Stimulated activated CD8-positive, alpha-beta memory T cell treated with anti-CD3 and anti-CD28 coated beads, Interleukin-12 subunit alpha, Interleukin-12 subunit beta, amount 100 ng/mL, for 4 hours (primary cell): Measurements from ENCODE around the gene EFCAB6.

Experiments used
- DNase-seq: peaks from one replicate; pipeline ENCODE4 v3.0.0-alpha.2; 2020; ENCODE audit warnings: low read depth

Gene EFCAB6, protein sequence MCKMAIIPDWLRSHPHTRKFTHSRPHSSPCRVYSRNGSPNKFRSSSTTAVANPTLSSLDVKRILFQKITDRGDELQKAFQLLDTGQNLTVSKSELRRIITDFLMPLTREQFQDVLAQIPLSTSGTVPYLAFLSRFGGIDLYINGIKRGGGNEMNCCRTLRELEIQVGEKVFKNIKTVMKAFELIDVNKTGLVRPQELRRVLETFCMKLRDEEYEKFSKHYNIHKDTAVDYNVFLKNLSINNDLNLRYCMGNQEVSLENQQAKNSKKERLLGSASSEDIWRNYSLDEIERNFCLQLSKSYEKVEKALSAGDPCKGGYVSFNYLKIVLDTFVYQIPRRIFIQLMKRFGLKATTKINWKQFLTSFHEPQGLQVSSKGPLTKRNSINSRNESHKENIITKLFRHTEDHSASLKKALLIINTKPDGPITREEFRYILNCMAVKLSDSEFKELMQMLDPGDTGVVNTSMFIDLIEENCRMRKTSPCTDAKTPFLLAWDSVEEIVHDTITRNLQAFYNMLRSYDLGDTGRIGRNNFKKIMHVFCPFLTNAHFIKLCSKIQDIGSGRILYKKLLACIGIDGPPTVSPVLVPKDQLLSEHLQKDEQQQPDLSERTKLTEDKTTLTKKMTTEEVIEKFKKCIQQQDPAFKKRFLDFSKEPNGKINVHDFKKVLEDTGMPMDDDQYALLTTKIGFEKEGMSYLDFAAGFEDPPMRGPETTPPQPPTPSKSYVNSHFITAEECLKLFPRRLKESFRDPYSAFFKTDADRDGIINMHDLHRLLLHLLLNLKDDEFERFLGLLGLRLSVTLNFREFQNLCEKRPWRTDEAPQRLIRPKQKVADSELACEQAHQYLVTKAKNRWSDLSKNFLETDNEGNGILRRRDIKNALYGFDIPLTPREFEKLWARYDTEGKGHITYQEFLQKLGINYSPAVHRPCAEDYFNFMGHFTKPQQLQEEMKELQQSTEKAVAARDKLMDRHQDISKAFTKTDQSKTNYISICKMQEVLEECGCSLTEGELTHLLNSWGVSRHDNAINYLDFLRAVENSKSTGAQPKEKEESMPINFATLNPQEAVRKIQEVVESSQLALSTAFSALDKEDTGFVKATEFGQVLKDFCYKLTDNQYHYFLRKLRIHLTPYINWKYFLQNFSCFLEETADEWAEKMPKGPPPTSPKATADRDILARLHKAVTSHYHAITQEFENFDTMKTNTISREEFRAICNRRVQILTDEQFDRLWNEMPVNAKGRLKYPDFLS (N-terminal part only)

DNA sequence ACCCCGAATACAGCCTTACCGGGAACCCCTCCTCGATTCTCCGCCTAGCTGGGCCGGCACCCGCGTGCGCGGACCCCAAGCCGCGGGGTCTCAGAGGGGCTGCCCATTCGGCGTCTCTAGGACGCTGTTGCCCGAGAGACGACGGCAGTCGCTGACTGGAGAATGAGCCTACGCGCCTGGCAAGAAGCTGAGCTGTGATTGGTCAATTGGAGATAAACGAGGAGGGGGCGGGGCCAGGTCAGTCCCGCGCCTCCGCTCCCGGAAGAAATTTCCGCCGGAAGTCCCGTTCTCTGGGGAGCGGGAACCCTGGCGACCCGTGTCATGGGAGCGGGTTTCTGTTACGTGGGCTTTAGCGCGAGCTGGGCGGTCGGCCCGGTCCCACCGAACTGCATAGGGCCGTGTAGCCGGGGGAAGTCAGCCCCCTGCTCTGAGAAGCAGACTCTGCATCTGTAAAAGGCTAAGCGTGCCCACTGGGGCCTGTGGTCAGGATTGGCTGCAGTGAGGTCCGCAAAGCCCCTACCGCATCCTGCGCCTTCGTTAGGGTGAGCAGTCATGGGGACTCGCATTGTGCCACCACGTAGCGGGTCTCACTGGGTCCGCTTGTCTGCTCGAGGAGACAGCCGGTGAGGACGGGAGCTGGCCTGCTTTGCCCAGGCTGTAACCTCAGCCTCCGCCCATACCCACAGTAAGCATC, at the start of gene EFCAB6:
Gene EFCAB6, minus strand, starts transcription at position 157 of the 694 bp plus-strand sequence. CDS start 29,987 bp downstream, outside the sequence.
- peak; percentile 77 for DNase-seq

DNA sequence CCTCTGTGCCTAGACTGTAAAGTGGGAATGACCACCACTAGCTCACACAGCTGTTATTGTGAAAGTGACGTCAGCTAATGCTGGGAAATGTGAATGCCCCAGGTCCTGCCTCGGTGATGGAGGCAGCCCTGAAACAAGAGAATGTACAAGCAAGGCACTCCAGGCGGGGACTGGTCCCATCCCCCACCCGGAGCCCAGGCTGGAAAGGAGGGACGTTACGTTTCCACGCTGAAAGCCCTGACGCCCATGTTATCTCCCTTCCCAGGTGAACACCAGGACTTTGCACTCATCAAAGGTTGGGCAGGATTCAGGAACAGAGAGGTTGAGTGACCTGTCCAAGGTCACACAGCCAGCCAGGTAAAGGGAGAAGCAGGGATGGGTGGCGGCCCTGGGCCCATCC, 49.4 kb upstream of the EFCAB6 start:
- no peak for DNase-seq

DNA sequence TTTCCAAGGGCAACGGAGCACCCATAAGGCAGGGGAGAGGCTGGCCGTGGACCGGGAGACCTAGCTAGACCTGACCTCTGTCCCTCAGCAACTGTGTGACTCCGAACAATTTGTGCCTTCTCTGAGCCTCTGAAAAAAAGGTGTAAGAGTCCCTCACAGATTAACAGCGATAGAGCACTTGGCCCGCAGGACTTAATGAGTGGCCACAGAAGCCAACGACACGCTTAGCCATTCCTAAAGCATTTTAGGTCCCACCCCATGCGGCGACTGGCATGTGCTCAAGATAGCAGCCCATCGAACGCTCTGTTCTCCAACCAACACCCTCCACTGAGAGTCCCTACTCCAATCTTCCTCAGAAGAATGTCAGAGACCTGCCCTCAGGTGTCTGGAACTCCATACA, 48.7 kb upstream of the EFCAB6 start:
- DNase-seq = no peak

DNA sequence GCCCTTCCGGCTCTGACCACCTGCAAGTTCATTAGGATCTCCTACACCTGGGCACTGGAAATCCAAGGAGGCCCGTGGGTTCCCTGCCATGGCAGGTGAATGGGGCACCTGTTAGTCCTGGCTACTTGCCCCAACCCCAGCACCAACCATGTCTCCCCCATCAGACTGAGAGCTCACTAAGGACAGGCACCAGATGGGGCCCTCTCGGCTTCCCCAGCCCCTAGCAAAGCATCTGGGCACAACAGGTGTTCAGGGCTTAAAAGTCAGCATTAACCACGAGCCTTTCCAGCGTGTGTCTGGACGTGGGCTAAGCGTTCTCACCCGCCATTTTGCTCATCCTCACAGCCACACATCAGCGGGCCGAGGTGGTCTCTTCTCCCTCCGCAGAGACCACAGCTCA, 48.0 kb upstream of the EFCAB6 start:
- no peak for DNase-seq

DNA sequence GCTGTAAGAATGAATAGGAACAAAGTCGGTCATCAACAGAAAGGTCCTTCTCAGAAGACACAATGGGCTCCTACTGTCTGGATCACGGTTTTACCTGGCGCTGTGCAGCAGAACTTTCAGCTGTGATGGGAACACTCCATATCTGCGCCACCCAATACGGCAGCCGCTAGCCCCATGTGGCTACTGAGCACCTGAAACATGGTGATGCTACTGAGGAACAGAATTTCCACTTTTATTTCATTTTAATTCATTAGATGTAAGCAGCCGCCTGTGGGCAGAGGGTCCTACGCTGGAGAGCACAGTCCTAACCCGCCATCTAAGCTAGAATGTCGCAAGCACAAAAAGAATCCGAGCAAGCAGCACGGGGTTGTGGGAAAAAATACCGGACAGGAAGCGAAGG, 47.5 kb upstream of the EFCAB6 start:
- DNase-seq = no peak

DNA sequence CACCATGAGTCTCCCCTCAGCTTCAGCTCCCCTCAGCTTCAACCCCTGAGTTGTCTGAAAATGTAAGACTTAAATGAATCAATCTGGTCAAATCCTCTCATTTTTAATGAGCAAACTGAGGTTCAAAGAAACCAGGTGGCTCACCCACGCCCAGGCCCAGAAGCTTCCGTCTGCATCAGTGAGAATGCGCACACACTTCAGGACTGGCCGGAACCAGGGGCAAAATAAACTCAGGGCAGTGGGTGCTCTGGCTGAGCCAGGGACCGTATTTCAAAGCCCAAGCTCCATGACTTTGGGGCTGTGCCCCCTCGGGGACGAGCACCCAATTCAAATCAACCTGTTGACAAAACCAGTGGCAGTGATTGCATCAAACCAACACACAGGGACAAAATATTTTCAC, 47.1 kb upstream of the EFCAB6 start:
- DNase-seq = no peak

DNA sequence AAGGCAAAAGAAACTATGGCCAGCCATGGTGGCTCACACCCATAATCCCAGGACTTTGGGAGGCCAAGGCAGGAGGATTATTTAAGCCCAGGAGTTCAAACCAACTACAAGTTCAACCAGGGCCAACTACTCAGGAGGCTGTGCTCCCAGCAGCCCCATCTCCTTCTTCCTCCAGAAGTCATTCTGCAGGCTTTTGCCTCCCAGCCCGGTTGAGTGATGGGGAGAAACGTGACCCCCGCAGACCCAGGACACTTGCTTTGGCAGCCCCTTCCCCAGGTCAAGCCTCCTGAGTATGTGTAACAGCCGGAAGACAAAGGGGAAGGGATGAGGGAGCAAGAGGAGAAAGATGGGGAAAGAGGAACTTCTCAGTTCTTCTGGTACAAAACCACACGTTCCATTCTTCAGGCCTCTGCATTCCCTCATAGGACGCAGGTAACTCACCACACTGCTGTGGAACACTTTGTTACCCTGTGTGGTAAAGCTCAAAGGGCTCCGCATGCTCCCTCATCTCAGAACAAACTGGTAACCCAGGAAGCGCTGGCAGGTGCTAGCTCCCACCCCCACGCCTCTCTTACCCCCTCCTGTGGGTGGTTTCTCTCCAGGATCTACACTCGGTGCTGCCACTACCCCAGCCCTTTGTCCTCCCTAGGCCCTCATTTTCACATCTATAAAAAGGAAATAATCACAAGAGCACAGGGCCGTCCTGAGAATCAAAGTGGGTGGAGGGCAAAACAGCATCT, 46.2 kb upstream of the EFCAB6 start:
- DNase-seq = no peak

DNA sequence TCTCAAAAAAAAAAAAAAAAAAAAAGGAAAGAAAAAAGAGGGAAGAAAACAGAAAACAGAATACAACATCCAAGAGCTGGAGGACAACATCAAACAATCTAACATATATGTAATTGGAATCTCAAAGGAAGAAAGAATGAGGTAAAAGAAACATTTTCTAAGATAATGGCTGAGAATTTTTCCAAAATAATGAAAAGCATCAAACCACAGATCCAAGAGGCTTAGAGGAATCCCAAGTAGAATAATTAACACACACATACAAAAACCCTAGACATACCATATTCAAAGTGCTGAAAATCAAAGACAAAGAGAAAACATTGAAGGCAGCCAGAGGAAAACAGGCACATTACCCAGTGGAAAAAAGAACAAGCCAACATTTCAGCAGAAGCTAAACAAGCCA, 45.3 kb upstream of the EFCAB6 start:
- no peak for DNase-seq

DNA sequence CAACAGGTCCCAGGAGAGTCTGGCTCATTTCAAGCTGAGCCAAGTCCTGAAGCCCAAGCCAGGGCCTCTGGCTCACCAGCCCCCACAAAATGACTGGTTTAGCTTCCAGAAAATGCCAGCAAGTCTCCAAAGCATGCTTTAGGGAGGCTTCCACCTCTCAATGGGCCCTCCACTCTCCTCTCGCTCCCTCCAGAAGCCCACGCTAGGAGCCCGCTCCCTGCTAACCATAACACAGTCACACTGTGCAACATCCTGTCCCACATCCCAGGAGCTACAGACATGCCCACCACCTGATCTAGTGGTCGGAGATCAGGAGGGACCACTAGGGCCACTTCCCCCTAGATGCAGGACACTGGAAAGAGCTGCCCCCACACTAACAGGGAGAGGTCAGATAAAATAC, 43.3 kb upstream of the EFCAB6 start:
- DNase-seq = no peak

DNA sequence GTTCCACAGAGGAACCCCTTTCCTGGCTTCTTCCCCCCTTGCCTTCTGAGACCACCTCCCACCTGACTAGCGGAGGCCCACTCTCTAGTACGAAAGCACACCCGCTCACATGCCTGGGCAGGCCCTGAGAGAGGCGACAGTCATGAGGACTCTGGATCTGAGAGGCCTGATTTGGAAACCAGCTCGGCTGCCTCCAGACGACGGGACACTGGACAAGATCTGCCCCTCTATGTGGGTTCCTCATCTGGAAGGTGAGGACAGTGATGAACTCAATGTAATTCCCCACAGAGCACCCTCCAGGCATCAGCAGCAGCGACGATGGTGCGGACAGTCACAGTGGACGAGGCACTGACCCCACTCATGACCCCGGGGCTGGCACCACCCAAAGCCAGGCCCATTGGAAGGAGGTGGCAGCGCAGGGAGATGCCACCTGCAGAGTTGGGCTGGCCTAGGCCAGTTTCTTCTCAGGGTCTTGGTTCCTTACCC, 42.7 kb upstream of the EFCAB6 start:
- DNase-seq = no peak

DNA sequence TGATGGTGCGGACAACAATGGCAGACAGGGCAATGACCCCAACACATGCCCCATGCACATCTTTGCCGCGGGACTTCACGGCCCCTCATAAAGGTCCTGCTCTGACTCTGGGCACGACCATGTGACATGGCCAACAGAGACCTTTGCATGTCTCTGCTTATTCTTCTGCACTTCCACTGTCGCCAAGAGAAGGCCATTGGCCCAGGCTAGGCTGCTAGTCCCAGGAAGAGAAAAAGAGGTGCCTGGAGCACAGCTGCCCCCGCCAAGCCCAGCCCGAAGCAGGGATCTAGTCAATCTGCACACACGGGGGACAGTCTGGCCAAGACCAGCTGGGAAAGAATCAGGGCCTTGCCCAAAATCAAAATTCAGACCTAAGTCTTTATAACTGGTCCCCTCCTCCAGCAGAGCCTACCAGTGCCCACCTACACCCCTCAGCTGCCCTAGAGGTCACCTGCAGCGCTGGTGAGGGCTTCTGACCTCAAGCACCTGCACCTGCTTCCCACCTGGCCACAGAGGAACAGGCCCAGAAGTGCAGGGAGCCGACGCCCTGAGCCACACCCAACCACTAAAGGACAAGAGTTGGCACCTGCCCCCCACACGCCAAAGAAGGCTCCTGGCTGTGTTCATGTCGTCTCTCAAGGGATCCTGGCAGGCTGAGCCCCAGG, 42.1 kb upstream of the EFCAB6 start:
- DNase-seq = no peak

DNA sequence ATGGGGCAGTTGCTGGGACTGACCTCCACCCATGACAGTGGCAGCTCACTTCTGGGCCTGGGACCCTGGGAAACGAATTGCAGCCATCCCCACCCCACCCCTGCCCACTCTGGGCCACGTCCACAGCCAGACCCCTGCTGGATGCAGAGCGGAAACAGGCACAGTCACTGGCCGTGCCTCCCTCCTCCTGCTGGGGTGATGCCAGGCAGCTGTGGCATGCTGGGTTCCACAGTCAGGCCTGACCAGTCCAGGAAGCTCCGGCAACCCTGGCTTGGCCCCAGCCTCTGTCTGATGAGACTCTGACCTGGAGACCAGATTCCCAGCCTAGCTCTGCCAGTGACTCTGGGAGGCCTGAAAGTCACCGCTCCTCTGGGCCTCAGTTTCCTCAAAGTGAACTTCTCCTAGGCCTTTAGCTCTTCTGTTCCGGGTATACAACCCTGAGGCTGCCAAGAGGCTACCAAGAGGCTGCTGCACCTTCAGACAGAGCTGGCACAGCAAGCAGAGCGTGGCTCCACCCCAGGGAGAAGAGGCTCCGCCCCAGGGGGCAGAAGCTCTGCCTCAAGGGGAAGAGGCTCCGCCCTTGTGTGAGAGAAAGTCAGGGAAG, 41.3 kb upstream of the EFCAB6 start:
- DNase-seq = no peak

DNA sequence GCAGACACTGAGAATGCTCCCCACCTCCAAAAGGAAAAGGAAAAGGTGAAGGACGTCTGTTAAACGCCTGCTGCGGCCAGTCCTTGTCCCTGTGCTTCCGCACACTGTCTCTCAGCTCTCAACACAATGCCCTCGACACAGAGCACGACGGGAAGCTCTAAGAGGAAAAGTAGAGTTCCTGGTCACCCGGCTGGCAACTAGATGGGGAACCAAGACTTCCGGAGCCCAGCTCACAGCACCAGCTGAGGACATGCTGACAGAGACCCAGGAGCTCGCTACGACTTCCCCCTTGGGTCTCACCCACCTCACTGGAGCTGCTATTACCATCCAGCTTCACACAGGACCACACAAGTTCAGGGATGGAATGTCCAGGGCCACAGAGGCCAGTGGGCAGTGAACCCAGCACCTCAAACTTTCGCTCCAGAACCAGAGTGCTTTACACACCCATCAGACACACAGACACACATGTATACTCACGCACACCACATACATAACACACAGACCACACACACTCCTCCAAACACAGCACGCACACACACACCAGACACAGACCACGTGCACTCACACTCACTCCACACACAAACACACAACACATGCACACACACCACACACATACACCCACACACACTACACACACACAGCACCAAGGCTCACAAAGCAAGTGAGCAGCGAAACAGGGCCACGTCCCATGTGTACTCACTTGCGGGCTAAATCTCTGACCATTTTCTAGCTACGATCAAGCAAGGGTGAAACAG, 40.6 kb upstream of the EFCAB6 start:
- DNase-seq = no peak

DNA sequence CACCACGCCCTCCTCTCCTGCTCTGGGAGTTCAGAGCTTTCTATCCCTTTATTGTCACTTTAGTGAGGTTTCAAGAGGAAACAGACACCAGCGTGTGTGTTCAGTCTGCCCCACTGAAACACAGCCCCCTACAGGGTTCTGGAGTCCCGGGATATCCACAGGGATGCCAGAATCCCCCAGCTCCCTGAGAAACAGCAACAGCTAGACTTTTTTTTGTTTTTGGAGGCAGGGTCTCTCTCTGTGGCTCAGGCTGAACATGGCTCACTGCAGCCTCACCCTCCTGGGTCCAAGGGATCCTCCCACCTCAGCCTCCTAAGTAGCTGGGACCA, 39.8 kb upstream of the EFCAB6 start:
- no peak for DNase-seq

DNA sequence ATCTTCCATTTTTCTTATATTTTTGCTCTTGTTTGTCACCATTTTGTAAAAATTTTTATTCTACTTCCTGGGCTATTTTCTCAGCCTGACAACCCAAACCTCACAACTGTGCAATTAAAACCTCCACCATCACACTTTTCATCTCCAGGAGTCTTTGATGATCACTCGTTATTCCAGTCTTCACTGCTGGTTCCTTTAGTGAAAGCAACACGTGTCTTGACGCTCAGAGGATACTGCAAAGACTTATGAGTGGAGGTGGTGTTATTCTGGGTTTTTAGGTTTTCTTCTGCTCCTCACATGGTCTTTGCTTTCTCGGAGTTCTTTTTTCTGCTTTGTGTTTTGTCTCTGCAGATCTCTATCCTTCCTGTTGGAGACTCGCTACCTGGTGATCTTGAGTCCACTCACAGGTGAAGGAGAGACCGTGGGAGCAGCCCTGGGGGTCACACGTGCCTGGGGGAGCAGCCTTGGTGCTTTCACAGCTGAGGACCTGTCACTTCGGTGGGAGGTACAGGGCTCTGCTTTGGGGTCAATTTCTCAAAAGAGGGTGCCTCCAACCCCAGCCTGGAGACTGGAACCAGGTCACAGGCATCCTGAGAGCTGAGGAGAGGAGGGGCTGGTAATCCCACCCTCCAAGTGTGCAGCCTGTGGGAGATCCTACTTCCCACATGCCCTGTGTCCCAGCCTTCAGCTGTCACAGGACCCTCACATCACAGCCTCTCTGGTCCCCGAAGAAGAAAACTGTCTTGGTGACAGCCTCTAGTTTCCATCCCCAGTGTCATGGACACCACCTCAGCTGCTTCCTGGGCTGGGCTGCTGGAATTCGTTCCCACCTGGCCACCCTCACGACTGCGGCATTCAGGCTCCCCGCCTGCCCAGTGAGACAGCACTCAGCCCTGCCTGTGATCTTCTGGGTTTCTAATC, 39.2 kb upstream of the EFCAB6 start:
- no peak for DNase-seq

DNA sequence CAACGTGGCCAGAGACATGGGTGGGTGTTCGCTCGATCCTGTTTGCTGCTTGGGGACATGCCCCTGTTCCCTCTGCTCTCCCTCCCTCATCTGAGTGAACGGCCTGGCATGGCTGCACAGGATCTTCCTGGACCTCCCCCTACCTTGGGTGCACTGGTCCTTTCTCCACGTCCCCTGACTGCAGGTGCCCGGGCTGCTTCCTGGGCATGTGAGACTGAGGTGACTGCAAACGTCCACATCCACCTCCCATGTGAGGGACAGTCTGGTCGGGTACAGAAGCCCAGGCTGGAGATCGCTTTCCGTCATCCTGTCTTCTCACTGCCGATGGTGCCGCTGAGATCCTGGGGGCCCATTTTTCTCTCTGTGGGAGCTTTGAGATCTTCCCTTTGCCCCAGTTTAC, 38.4 kb upstream of the EFCAB6 start:
- no peak for DNase-seq

DNA sequence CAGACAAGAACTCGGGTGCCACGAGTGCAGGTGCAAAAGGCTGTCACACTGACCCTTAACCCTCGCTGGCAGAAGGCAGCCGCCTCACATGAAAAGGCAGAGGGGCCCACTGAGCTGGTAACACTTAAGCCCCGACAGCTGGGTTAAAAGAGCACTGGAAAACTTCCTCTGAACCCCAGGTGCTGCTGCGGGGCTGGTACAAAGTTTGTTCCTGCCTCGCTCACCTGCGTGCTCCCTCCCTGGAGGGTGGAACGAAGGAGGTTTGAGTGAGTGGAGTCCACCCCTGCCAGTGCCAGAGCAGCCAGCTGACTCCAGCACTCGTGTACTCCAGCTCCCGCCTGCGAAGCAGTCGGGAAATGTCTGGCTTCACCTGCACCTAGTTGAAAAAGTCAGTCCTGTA, 37.6 kb upstream of the EFCAB6 start:
- no peak for DNase-seq
